ENCODE results near the gene SLC24A3.

The SLC24A3 gene

DNA sequence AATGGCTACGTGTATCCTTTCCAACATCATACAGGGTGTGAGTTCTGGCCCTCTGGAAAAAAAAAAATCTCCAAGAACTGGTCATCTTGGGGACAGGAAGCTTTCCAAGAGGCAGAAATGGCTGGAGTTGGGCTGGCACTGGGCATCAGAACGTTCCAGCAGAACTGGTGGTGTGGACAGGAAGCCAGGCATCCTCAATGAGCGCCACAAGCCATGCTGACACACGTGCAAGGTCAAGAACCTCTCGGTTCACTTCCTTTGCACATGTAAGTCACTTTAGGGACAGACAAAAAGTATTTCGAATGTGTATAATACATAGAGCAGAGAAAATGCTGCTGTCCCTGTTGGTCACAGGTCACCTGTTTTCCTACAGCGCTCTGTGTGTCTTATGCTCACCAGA, 518.3 kb downstream of the SLC24A3 start (continued):
- TF ChIP-seq, protein P1, sequence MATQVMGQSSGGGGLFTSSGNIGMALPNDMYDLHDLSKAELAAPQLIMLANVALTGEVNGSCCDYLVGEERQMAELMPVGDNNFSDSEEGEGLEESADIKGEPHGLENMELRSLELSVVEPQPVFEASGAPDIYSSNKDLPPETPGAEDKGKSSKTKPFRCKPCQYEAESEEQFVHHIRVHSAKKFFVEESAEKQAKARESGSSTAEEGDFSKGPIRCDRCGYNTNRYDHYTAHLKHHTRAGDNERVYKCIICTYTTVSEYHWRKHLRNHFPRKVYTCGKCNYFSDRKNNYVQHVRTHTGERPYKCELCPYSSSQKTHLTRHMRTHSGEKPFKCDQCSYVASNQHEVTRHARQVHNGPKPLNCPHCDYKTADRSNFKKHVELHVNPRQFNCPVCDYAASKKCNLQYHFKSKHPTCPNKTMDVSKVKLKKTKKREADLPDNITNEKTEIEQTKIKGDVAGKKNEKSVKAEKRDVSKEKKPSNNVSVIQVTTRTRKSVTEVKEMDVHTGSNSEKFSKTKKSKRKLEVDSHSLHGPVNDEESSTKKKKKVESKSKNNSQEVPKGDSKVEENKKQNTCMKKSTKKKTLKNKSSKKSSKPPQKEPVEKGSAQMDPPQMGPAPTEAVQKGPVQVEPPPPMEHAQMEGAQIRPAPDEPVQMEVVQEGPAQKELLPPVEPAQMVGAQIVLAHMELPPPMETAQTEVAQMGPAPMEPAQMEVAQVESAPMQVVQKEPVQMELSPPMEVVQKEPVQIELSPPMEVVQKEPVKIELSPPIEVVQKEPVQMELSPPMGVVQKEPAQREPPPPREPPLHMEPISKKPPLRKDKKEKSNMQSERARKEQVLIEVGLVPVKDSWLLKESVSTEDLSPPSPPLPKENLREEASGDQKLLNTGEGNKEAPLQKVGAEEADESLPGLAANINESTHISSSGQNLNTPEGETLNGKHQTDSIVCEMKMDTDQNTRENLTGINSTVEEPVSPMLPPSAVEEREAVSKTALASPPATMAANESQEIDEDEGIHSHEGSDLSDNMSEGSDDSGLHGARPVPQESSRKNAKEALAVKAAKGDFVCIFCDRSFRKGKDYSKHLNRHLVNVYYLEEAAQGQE (tag by site-specific recombination; IDR thresholded peaks at IDR 0.05): no peak
- TF ChIP-seq, protein P2, sequence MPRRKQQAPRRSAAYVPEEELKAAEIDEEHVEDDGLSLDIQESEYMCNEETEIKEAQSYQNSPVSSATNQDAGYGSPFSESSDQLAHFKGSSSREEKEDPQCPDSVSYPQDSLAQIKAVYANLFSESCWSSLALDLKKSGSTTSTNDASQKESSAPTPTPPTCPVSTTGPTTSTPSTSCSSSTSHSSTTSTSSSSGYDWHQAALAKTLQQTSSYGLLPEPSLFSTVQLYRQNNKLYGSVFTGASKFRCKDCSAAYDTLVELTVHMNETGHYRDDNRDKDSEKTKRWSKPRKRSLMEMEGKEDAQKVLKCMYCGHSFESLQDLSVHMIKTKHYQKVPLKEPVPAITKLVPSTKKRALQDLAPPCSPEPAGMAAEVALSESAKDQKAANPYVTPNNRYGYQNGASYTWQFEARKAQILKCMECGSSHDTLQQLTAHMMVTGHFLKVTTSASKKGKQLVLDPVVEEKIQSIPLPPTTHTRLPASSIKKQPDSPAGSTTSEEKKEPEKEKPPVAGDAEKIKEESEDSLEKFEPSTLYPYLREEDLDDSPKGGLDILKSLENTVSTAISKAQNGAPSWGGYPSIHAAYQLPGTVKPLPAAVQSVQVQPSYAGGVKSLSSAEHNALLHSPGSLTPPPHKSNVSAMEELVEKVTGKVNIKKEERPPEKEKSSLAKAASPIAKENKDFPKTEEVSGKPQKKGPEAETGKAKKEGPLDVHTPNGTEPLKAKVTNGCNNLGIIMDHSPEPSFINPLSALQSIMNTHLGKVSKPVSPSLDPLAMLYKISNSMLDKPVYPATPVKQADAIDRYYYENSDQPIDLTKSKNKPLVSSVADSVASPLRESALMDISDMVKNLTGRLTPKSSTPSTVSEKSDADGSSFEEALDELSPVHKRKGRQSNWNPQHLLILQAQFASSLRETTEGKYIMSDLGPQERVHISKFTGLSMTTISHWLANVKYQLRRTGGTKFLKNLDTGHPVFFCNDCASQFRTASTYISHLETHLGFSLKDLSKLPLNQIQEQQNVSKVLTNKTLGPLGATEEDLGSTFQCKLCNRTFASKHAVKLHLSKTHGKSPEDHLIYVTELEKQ (tag by site-specific recombination; IDR thresholded peaks at IDR 0.05; ENCODE audit: borderline replicate concordance): no peak
- TF ChIP-seq ZNF510 (tag by site-specific recombination; IDR thresholded peaks at IDR 0.05; ENCODE audit: insufficient replicate concordance) (no peak), ZNF549 (tag by site-specific recombination; IDR thresholded peaks at IDR 0.05) (no peak)
- TF ChIP-seq, protein P3, sequence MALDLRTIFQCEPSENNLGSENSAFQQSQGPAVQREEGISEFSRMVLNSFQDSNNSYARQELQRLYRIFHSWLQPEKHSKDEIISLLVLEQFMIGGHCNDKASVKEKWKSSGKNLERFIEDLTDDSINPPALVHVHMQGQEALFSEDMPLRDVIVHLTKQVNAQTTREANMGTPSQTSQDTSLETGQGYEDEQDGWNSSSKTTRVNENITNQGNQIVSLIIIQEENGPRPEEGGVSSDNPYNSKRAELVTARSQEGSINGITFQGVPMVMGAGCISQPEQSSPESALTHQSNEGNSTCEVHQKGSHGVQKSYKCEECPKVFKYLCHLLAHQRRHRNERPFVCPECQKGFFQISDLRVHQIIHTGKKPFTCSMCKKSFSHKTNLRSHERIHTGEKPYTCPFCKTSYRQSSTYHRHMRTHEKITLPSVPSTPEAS (tag by site-specific recombination; IDR thresholded peaks at IDR 0.05): no peak

DNA sequence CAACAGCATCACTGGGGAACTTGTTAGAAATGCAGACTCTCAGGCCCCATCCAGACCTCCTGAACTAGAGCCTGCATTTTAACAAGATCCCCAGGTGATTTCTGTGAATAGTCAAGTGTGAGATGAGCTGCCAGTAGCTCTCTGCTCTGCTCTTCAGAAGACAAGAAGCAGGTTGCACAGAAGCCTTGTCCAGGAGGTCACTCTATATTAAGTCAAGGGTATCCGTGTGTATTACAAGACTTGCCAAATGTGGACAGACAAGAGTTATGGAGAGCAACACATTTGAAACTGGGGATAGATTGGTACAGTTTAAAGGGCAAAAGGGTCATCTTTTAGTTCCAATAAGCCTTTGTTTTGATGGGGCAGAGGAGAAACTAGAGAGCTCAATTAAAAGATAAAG, 522.4 kb downstream of the SLC24A3 start:
- CTCF ChIA-PET: interaction anchor here (1.0 kb wide), 1 partner anchor 42 kb away, joined by 3 read pairs; no protein-coding TSS in a partner anchor
- Histone ChIP-seq H3K9me3 (ENCODE audit: control insufficient read depth, insufficient read depth, low read depth, low read length) (no peaks in the 10 kb centered on the region), H3K4me1 (ENCODE audit: control insufficient read depth, insufficient read depth, low read length) (peaks cover 3% of the 10 kb centered on the region; the same call in 1 of the 2 replicates), H3K27ac (ENCODE audit: extremely low read depth, low read depth, low read length) (no peak overlapping the region), H3K36me3 (ENCODE audit: control insufficient read depth in 2 of 2, insufficient read depth in 1 of 2, low read length in 2 of 2) (no peaks in the 10 kb centered on the region), H3K4me3 (ENCODE audit: low read depth, low read length) (no peak overlapping the region)
- no peak for TF ChIP-seq ZBTB7A (tag by site-specific recombination; IDR thresholded peaks at IDR 0.05; ENCODE audit: low read depth)
- POLR2A ChIA-PET: no interaction called here

DNA sequence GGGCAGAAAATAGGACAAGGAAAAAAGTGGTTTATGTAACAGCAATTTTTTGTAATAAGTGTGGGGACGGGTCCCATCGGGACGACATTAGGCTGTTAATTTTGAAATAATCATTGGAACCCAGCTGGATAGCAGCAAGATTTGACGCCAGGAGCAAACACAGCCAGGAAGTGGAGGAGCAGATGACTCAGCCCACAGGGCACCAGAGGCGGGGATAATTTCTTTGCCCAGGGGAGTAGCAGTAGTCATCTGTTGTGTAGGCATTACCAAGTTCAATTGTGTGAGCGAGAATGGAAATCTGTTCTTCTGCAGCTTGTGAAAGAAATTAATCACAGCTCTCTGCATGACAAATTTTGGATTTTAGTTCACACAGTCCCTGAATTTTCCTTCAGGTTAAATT, 523.0 kb downstream of the SLC24A3 start:
- Histone ChIP-seq H3K27ac (ENCODE audit: extremely low read depth, low read depth, low read length) (no peak overlapping the region), H3K4me1 (ENCODE audit: control insufficient read depth, insufficient read depth, low read length) (peaks cover 3% of the 10 kb centered on the region; the same call in 1 of the 2 replicates), H3K4me3 (ENCODE audit: low read depth, low read length) (no peak overlapping the region), H3K36me3 (ENCODE audit: control insufficient read depth in 2 of 2, insufficient read depth in 1 of 2, low read length in 2 of 2) (no peaks in the 10 kb centered on the region), H3K9me3 (ENCODE audit: control insufficient read depth, insufficient read depth, low read depth, low read length) (no peaks in the 10 kb centered on the region)
- TF ChIP-seq ZNF394 (tag by site-specific recombination; IDR thresholded peaks at IDR 0.05; ENCODE audit: borderline replicate concordance) (peak; percentile 58; the same call in 1 of the 2 replicates), ZNF629 (tag by site-specific recombination; IDR thresholded peaks at IDR 0.05) (0 out of 2 replicates have a peak, but pooled peaks have one; percentile 41), BCL11B (tag by site-specific recombination; IDR thresholded peaks at IDR 0.05; ENCODE audit: low read depth) (no peak), TRIM28 (IDR thresholded peaks at IDR 0.05; ENCODE audit: borderline replicate concordance, low read length) (peak; percentile 61; the same call in 1 of the 2 replicates), ZFHX2 (tag by site-specific recombination; conservative IDR thresholded peaks at IDR 0.05) (peak; percentile 23; the same call in 1 of the 2 replicates), ZNF366 (tag by site-specific recombination; conservative IDR thresholded peaks at IDR 0.05) (0 out of 2 replicates have a peak, but pooled peaks have one; percentile 12), ZNF48 (tag by site-specific recombination; IDR thresholded peaks at IDR 0.05) (no peak), SP2 (tag by site-specific recombination; IDR thresholded peaks at IDR 0.05) (0 out of 2 replicates have a peak, but pooled peaks have one; percentile 10)
- TF ChIP-seq, protein P4, sequence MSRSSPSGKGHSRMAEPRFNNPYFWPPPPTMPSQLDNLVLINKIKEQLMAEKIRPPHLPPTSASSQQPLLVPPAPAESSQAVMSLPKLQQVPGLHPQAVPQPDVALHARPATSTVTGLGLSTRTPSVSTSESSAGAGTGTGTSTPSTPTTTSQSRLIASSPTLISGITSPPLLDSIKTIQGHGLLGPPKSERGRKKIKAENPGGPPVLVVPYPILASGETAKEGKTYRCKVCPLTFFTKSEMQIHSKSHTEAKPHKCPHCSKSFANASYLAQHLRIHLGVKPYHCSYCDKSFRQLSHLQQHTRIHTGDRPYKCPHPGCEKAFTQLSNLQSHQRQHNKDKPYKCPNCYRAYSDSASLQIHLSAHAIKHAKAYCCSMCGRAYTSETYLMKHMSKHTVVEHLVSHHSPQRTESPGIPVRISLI (tag by site-specific recombination; IDR thresholded peaks at IDR 0.05): no peak
- TF ChIP-seq, protein P1 (tag by site-specific recombination; IDR thresholded peaks at IDR 0.05): 0 out of 2 replicates have a peak, but pooled peaks have one; percentile 23
- ChIA-PET CTCF (interaction anchor here (1.0 kb wide), 1 partner anchor 43 kb away, joined by 3 read pairs; no protein-coding TSS in a partner anchor), POLR2A (no interaction called here)
